Heart right ventricle (tissue), 16 donors: ENCODE results near the gene RUFY2. TPM values are rescaled to one million over a fixed set of nuclear protein-coding genes. Genes with fewer than 3 reads are reported as not detected.
"Not testable (repeated sequence)": the region's sequence is repeated elsewhere in the genome, so short reads cannot be mapped to it uniquely, and the experiment has no call there.

Experiments used
- ATAC-seq, 8 donors: fragments of 200-7000 bp; cut with Tn5 transposase; one replicate each; pipeline ENCODE4 v1.9.1; 2020; ENCODE audit warnings: mild to moderate bottlenecking in 8 of 8, moderate library complexity in 8 of 8, moderate number of reproducible peaks in 1 of 8
- DNase-seq, 2 donors: peaks; one replicate each; pipeline ENCODE4 v3.0.0-alpha.2; 2020
- H3K27ac ChIP-seq, 10 donors: fragments of 200-600 bp; sonication (generic) in 2 of 10; one replicate each; pipeline versions ENCODE4 v1.5.0 to v1.8.0; 2020 to 2022; ENCODE audit warnings: mild to moderate bottlenecking in 3 of 10
- H3K27me3 ChIP-seq, 7 donors: fragments of 200-600 bp; one replicate each; pipeline ENCODE4 v1.8.0; 2021 to 2022; ENCODE audit warnings: mild to moderate bottlenecking in 2 of 7
- H3K36me3 ChIP-seq, 9 donors: fragments of 200-600 bp; sonication (generic) in 1 of 9; one replicate each; pipeline versions ENCODE4 v1.5.0 to v1.8.0; 2020 to 2022; ENCODE audit warnings: mild to moderate bottlenecking in 2 of 9
- H3K4me1 ChIP-seq, 9 donors: fragments of 200-600 bp; sonication (generic) in 1 of 9; one replicate each; pipeline versions ENCODE4 v1.5.0 to v1.8.0; 2020 to 2022; ENCODE audit warnings: mild to moderate bottlenecking in 4 of 9
- H3K4me3 ChIP-seq, 10 donors: fragments of 200-600 bp; sonication (generic) in 2 of 10; one replicate each; pipeline versions ENCODE4 v1.5.0 to v1.8.0; 2020 to 2022; ENCODE audit warnings: mild to moderate bottlenecking in 7 of 10, moderate library complexity in 2 of 10
- H3K9me3 ChIP-seq, 11 donors: fragments of 200-600 bp in 10 of 11; sonication (generic) in 2 of 11; one replicate each; pipeline versions ENCODE4 v1.5.0 to v1.8.0; 2013 to 2022; ENCODE audit warnings: mild to moderate bottlenecking in 2 of 11, control low read depth in 1 of 11, moderate library complexity in 1 of 11
- WGBS, 2 donors: extraction: QIAGEN DNeasy Blood & Tissue Kit; methylation state at CpG; one replicate each; pipeline ENCODE4 v1.1.7; 2013; ENCODE audit warnings: inconsistent platforms in 1 of 2; 5-methylcytosine and 5-hydroxymethylcytosine counted together
- intact Hi-C, 10 donors: fragments of 100-400 bp; cut with DNase I; formaldehyde crosslinking; loops; one replicate each; pipeline versions ENCODE4 v1.11.1 to v1.14.2; 2022
- long read RNA-seq, 3 donors: library from polyadenylated mRNA; unstranded; transcript quantifications; one replicate each; pipeline ENCODE4 v2.0.0, GENCODE V29; 2020 to 2021
- polyA plus RNA-seq, 2 donors: library from polyadenylated mRNA; stranded (reverse); fragments of 200-250 nt; gene quantifications; one replicate each; pipeline ENCODE4 v1.2.3, GENCODE V29; 2013
- total RNA-seq, 10 donors: library from RNA; stranded (reverse); fragmentation: NEBNext Ultra II Directional in 3 of 10; extraction: Animal tissue kit (Norgen Biotek cat#: 25700) in 3 of 10; gene quantifications; one replicate each; pipeline versions ENCODE4 v1.2.1 to v1.2.4, GENCODE V29; 2021 to 2023
- TF ChIP-seq, protein P1 (sequence below), 9 donors: fragments of 200-600 bp; sonication (generic) in 2 of 9; IDR thresholded peaks; one replicate each; pipeline versions ENCODE4 v1.5.0 to v1.8.0; 2021 to 2022; ENCODE audit warnings: antibody characterized with exemption in 9 of 9, mild to moderate bottlenecking in 5 of 9, moderate library complexity in 1 of 9
- donor health status: Arrhythmogenic right ventricular cardiomyopathy.
- donor health status: ischemic (EF 13 %, LVEDD 7.1; RV severe dilation, severe dysfunction).
- donor health status: healthy with polysubstance abuse.
- donor health status: DM: no; HTN: yes; CAD: no.
- donor health status: DM: no; HTN: no; CAD: no.
- donor health status: ischemic (EF 25% LVEDD 6.9; RV normal size, moderate dysfunction).
- donor health status: ischemic (EF 25% LVEDD 5.7; RV mildly dilated, moderate dysfunction).
- donor health status: healthy.
- donor health status: DM: yes; HTN: yes; CAD: no.
- donor health status: Ischemic cardiomyopathy.
- donor health status: ischemic (EF 35%, LVEDD 5.7; RV mildly dilated, moderate dysfunction).
- donor health status: nonischemic (EF 11% LVEDD 7.7; RV severe dilation, severe dysfunction).
- donor health status: DM: yes; HTN: yes; CAD: no.
- donor health status: PGD.
- donor health status: ischemic (EF 29% LVEDD 5.4; RV normal size, mild dysfunction).
- donor health status: nonischemic (EF 23%, LVEDD 6.1; RV moderate dilation, normal function).

RUFY2 gene, protein sequence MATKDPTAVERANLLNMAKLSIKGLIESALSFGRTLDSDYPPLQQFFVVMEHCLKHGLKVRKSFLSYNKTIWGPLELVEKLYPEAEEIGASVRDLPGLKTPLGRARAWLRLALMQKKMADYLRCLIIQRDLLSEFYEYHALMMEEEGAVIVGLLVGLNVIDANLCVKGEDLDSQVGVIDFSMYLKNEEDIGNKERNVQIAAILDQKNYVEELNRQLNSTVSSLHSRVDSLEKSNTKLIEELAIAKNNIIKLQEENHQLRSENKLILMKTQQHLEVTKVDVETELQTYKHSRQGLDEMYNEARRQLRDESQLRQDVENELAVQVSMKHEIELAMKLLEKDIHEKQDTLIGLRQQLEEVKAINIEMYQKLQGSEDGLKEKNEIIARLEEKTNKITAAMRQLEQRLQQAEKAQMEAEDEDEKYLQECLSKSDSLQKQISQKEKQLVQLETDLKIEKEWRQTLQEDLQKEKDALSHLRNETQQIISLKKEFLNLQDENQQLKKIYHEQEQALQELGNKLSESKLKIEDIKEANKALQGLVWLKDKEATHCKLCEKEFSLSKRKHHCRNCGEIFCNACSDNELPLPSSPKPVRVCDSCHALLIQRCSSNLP
- total RNA-seq (10 to 100 TPM in 4 of 10 donors, 1 to 10 TPM in 6; 7.3 to 11.6 (median 8.3) TPM), polyA plus RNA-seq (1 to 10 TPM; 2.6 to 9.7 TPM)
- long read RNA-seq, donor 1, partial matches to known transcripts: 0 of 2 reads
- long read RNA-seq, donor 1, other reads (novel, unspliced or antisense): 2 of 2 reads
- long read RNA-seq, donor 2, partial matches to known transcripts: 0 of 1 reads
- long read RNA-seq, donor 2, other reads (novel, unspliced or antisense): 0 of 1 reads
- long read RNA-seq, donor 3, partial matches to known transcripts: 4 of 9 reads
- long read RNA-seq, donor 3, other reads (novel, unspliced or antisense): 4 of 9 reads

DNA sequence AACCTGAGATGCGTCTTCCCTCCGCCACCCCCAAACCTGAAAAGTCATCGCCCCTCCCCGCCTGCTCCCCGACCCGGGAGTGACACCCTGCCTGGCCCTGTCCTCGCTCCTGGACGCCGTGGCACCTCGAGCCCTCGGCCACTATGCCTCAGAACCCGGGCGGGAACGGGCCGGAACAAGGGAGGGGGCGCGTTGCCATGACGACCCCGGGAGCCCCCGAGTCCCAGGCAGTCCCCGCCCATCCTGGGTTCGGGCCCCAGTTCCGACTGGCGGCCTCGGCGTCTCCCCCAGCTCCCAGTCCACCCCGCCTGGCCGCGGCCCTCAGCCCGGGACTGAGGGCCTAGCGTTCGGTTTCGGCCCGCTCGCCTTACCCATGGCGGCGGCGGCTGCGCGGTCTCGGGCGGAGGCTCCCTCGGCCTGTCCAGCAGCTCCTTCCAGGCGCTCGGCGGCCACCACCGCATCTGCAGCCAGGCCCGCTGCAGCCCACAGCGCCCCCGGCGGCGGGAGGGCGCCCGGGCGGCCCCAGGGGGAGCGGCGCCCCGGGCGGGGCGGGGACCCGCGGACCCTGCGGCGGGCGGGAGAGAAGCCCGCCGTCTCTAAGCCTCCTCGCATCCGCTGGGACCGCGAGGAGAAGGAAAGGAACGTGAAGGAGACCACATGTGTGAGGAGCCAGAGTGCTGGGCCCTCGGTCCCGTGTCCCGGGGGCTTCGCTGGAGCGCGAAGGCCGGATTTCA is at the start of gene RUFY2:
TSS of gene RUFY2 (minus strand) at position 463 of the 734 bp plus-strand sequence. CDS start at position 375, 88 bp downstream.
- ATAC-seq (peak; percentile 93 to 98 (median 98)), DNase-seq (peak; percentile 72 to 84)
- Histone ChIP-seq H3K27ac (peak within 1 kb of the TSS; percentile 92 to 97 (median 96)), H3K27me3 (no peaks in the 10 kb centered on the region), H3K4me1 (peaks cover 0 to 20% (median 11%) of the 10 kb centered on the region in 9 donors), H3K9me3 (no peaks in the 10 kb centered on the region), H3K36me3 (peaks cover 0 to 4% (median 0%) of the 10 kb centered on the region in 9 donors), H3K4me3 (peak within 1 kb of the TSS; percentile 91 to 100 (median 99))
- WGBS, 2 donors: 0% methylated on average over 66 to 79 of the region's 79 CpGs
- intact Hi-C loops: no loop called here
- TF ChIP-seq, protein P1, sequence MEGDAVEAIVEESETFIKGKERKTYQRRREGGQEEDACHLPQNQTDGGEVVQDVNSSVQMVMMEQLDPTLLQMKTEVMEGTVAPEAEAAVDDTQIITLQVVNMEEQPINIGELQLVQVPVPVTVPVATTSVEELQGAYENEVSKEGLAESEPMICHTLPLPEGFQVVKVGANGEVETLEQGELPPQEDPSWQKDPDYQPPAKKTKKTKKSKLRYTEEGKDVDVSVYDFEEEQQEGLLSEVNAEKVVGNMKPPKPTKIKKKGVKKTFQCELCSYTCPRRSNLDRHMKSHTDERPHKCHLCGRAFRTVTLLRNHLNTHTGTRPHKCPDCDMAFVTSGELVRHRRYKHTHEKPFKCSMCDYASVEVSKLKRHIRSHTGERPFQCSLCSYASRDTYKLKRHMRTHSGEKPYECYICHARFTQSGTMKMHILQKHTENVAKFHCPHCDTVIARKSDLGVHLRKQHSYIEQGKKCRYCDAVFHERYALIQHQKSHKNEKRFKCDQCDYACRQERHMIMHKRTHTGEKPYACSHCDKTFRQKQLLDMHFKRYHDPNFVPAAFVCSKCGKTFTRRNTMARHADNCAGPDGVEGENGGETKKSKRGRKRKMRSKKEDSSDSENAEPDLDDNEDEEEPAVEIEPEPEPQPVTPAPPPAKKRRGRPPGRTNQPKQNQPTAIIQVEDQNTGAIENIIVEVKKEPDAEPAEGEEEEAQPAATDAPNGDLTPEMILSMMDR (IDR thresholded peaks at IDR 0.05): peak; percentile 44 to 98 (median 69)

- ATAC-seq, H3K27ac ChIP-seq, intact Hi-C loops, H3K4me3 ChIP-seq, H3K9me3 ChIP-seq, H3K27me3 ChIP-seq, H3K4me1 ChIP-seq: not testable (repeated sequence)
- peaks cover 0 to 32% (median 0%) of the 10 kb centered on the region in 9 donors for H3K36me3 ChIP-seq
- WGBS, 2 donors: 61 to 68% methylated on average over 7 of the region's 7 CpGs
- DNase-seq: peak; percentile 6 to 28
These were observed 42.6 kb upstream of the RUFY2 start for GRCh38 chr10:68449698-68450097.

DNA sequence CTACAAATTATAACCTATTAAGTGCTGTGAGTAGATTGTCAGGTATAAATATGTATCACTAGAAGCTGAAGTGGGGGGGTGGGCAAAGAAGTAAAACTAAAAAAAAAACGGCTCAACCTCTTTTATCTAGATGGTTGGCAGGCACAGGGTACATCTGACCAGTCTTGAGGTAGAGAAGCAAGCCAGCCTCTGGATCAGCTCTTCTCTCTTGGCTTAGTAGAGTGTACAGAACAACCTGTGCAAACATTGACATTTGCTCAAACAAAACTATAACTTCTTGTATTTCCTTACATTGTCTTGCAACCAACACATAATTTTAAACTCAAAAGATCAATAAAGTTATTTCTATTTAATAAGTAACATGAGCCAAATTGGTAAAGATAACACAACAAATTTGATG is 39.1 kb upstream of the RUFY2 start:
- DNase-seq (no peak), ATAC-seq (no peak)
- Histone ChIP-seq H3K4me1 (no peaks in the 10 kb centered on the region), H3K27ac (no peak overlapping the region), H3K9me3 (no peaks in the 10 kb centered on the region), H3K27me3 (no peaks in the 10 kb centered on the region), H3K4me3 (no peak overlapping the region), H3K36me3 (peaks cover 0 to 18% (median 0%) of the 10 kb centered on the region in 9 donors)
- WGBS, 2 donors: 73 to 77% methylated on average over 1 of the region's 1 CpG
- intact Hi-C loops: no loop called here
- TF ChIP-seq, protein P1 (IDR thresholded peaks at IDR 0.05): no peak

- no peak for DNase-seq
- Histone ChIP-seq H3K9me3 (no peaks in the 10 kb centered on the region), H3K27me3 (no peaks in the 10 kb centered on the region), H3K4me3 (no peak overlapping the region), H3K27ac (no peak overlapping the region), H3K4me1 (no peaks in the 10 kb centered on the region), H3K36me3 (peaks cover 0 to 18% (median 0%) of the 10 kb centered on the region in 9 donors)
- TF ChIP-seq, protein P1 (IDR thresholded peaks at IDR 0.05): no peak
- no peak for ATAC-seq
- intact Hi-C loops: no loop called here
- 90 to 95% methylated on average over 2 of the region's 2 CpGs for WGBS, 2 donors
These were observed 35.9 kb upstream of the RUFY2 start for GRCh38 chr10:68442971-68443370.
